SH-SY5Y (cell line): Measurements from ENCODE around the gene CSNK1A1L.

Experiments used
- GATA2 ChIP-seq: IDR thresholded peaks from 2 replicates; pipeline ENCODE4 v1.6.1; 2011; ENCODE audit warnings: mild to moderate bottlenecking, low read depth, low read length
- GATA3 ChIP-seq: IDR thresholded peaks from 2 replicates; pipeline ENCODE4 v1.6.1; 2011; ENCODE audit warnings: low read depth, mild to moderate bottlenecking, low read length, moderate library complexity

GRCh38 chr13:37094099-37094498 is 11.4 kb downstream of the CSNK1A1L start:
- TF ChIP-seq GATA2: no peak
- no peak for TF ChIP-seq GATA3
